ENCODE results near the gene ANKS1B. TPM values are rescaled to one million over a fixed set of nuclear protein-coding genes. Genes with fewer than 3 reads are reported as not detected.

The ANKS1B gene
- total RNA-seq, 6 experiments from 2014 or later: 0.31 to 0.66 (median 0.37) TPM

DNA sequence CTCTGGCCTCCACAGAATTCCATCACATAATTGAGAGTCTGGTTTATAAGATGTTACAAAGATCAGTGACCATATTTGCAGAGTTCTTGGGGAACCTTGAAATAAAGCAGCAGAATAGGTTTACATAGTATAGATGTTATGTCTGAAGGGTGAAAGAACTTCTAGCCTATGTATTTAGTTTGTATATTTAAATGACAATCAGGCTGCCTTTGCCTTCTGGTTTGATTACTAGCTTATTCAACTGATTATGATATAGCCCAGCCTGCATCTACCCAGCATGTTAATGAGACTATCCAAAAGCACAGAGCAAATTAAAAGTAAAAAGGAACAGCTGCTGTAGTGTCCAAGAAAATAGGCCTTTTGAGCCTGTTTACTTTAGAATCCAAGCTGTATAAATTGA lies 1254.3 kb downstream of the ANKS1B start:
- H3K27me3 Mint-ChIP-seq (ENCODE audit: insufficient read depth): no peaks in the 10 kb centered on the region
- no peak overlapping the region for H3K4me3 Mint-ChIP-seq
- DNase-seq: no peak
- no peak for TF ChIP-seq CTCF (IDR thresholded peaks at IDR 0.05)
- H3K9me3 Mint-ChIP-seq: no peaks in the 10 kb centered on the region
- peaks cover 22% of the 10 kb centered on the region for H3K4me1 Mint-ChIP-seq (ENCODE audit: low read depth)
- H3K27ac Mint-ChIP-seq: no peak overlapping the region
- peaks cover 19% of the 10 kb centered on the region for H3K36me3 Mint-ChIP-seq (ENCODE audit: low read depth)

- no peak overlapping the region for H3K27ac Mint-ChIP-seq
Measured at GRCh38 chr12:98727196-98727595, 1257.5 kb downstream of the ANKS1B start.

DNA sequence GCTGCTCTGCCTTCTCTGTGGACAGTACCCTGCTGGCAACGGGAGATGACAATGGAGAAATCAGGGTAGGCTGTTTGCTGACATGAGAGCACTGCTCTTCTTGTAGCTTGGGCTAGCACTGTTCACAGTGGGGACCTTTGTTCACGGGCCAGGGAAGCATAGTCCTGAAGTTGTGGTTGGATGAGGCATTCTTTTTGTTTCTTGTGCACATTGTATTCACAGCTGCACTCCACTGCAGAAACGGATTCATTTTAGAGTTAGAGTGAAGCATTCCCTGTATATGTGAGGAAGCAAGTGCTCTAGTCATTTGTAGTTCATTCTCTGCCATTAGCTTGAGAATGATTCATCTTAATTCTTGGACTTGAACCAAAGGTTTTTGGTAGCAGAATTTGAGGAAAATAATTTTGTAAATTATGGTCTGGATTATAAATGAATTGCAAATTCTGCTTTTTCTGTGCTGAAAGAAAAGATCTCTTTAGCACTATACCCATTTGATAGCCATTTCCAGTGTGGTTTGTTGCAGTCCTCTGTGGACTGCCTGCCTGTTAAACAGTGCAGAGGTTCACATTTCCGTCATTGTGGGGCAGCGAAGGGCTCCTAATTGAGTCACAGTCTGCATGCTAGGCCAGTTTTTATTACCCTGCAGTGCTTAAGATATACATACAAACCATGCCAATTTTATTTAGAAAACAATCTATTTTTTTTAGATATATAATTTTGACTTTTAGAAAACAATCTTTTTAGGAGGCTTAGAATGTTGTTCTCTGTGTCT lies 1259.1 kb downstream of the ANKS1B start:
- no peaks in the 10 kb centered on the region for H3K9me3 Mint-ChIP-seq
- peak; percentile 77 for TF ChIP-seq CTCF (IDR thresholded peaks at IDR 0.05)
- 0 out of 2 replicates have a peak, but pooled peaks cover 6% of the 10 kb centered on the region for H3K36me3 Mint-ChIP-seq (ENCODE audit: low read depth)
- H3K27ac Mint-ChIP-seq: peak overlapping the region; percentile 54
- peak; percentile 77 for DNase-seq
- peaks cover 33% of the 10 kb centered on the region for H3K4me1 Mint-ChIP-seq (ENCODE audit: low read depth)
- no peak overlapping the region for H3K4me3 Mint-ChIP-seq
- H3K27me3 Mint-ChIP-seq (ENCODE audit: insufficient read depth): peaks cover 2% of the 10 kb centered on the region; the same call in 1 of the 2 replicates

More at GRCh38 chr12:98727196-98727595, 1257.5 kb downstream of the ANKS1B start:
- no peak for DNase-seq
- no peak for TF ChIP-seq CTCF (IDR thresholded peaks at IDR 0.05)
- no peaks in the 10 kb centered on the region for H3K9me3 Mint-ChIP-seq
- peaks cover 2% of the 10 kb centered on the region; the same call in 1 of the 2 replicates for H3K27me3 Mint-ChIP-seq (ENCODE audit: insufficient read depth)
- H3K4me3 Mint-ChIP-seq: no peak overlapping the region
- peaks cover 14% of the 10 kb centered on the region; the same call in 1 of the 2 replicates for H3K36me3 Mint-ChIP-seq (ENCODE audit: low read depth)
- peaks cover 27% of the 10 kb centered on the region for H3K4me1 Mint-ChIP-seq (ENCODE audit: low read depth)

- H3K27ac Mint-ChIP-seq: peak overlapping the region; percentile 54; the same call in 1 of the 2 replicates
- no peaks in the 10 kb centered on the region for H3K9me3 Mint-ChIP-seq
- TF ChIP-seq CTCF (IDR thresholded peaks at IDR 0.05): no peak
- no peak for DNase-seq
- H3K4me1 Mint-ChIP-seq (ENCODE audit: low read depth): peaks cover 33% of the 10 kb centered on the region
- no peak overlapping the region for H3K4me3 Mint-ChIP-seq
- peaks cover 2% of the 10 kb centered on the region; the same call in 1 of the 2 replicates for H3K27me3 Mint-ChIP-seq (ENCODE audit: insufficient read depth)
- H3K36me3 Mint-ChIP-seq (ENCODE audit: low read depth): 0 out of 2 replicates have a peak, but pooled peaks cover 6% of the 10 kb centered on the region
Measured at GRCh38 chr12:98724384-98725155, 1260.2 kb downstream of the ANKS1B start.

DNA sequence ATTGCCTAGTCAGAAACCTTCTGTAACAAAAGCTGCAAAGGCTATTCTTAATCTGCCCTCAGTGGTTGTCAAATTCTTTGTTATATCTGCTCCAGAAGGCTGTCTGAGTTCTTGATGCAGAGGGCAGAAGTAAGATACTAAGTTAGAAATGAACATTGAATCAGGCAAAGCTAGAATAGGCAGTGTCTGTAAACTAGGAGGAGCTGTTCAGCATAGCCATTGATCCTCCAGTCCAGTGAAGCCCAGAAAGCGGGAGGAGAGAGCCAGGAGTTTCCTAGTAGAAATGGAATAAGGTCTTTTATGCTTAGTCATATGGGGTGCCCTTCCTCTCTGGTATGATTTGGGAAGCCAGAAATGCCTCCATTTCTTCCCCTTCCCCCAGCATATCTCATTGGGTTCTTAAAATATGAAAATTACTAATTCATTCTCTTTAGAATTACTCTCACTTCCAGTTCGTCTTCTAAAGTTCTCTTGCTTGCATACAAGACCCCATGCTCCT lies 1263.5 kb downstream of the ANKS1B start:
- no peak for DNase-seq
- Mint-ChIP-seq H3K9me3 (no peaks in the 10 kb centered on the region), H3K4me3 (no peak overlapping the region), H3K4me1 (ENCODE audit: low read depth) (peaks cover 31% of the 10 kb centered on the region), H3K27ac (peak overlapping the region; percentile 39; the same call in 1 of the 2 replicates), H3K36me3 (ENCODE audit: low read depth) (peaks cover 23% of the 10 kb centered on the region), H3K27me3 (ENCODE audit: insufficient read depth) (peaks cover 2% of the 10 kb centered on the region)
- TF ChIP-seq CTCF (IDR thresholded peaks at IDR 0.05): no peak; the same call in 1 of the 2 replicates
